Right renal cortex interstitium (tissue), 3 donors: Measurements from ENCODE around the gene ENAH. TPM values are rescaled to one million over a fixed set of nuclear protein-coding genes. Genes with fewer than 3 reads are reported as not detected.

Experiments
- DNase-seq, 3 donors: peaks; one replicate each; pipeline ENCODE4 v3.0.0-alpha.2; 2013; ENCODE audit warnings: low read depth in 3 of 3, low spot score in 2 of 3
- polyA plus RNA-seq, 3 donors: library from polyadenylated mRNA; unstranded; fragments of 120-200 nt; gene quantifications; one replicate each; pipeline ENCODE4 v1.2.1, GENCODE V29; 2013; ENCODE audit not compliant: insufficient read length in 3 of 3

The ENAH gene
- polyA plus RNA-seq, 3 donors, result 113 to 128 (median 116) TPM

DNA sequence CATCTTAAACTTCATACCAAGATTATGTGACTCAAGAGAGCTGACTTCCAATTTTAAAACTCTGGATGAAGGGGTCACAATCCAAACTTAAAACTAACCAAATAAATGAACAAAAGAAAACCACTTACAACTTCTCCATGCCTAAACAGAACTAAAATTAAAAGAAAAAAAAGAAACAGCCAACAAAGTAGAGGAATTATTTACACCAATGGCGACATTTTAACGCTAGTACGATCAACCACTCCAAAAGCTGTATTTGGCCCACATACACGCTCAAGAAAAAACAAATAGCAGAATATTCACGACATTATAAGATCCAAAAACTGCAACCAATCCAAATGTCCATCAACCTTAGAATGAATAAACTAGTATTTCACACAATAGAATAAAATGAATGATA is 42.4 kb downstream of the ENAH start:
- no peak for DNase-seq

DNA sequence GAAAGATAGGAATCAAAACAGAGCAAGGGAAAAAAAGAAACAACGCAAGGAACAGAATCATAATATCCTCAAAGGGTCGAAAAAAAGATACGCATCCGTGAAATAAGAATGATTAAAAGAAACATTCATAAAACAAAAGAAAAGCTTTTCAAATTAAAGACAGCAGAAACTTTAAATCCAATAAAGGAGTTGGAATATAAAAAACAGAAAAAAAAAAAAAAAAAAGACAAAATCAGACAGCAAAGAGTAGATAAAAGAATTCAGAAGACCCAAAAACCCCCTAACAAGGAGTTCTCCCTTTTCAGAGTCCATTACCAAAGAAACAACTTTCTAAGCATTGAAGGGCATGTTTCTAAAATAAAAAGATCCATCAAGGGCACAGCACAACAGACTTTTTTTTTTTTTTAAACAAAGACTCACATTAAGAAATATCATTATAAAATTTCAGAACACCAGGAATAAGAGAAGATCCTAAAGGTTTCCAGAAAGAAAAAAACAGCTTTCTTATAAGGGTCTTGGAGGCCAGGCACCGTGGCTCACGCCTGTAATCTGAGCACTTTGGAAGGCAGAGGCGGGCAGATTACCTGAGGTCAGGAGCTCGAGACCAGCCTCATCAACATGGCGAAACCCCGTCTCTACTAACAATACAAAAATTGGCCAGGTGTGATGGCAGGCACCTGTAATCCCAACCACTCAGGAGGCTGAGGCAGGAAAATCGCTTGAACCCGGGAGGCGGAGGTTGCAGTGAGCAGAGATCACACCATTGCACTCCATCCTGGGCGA is 44.7 kb downstream of the ENAH start:
- DNase-seq, result no peak

DNA sequence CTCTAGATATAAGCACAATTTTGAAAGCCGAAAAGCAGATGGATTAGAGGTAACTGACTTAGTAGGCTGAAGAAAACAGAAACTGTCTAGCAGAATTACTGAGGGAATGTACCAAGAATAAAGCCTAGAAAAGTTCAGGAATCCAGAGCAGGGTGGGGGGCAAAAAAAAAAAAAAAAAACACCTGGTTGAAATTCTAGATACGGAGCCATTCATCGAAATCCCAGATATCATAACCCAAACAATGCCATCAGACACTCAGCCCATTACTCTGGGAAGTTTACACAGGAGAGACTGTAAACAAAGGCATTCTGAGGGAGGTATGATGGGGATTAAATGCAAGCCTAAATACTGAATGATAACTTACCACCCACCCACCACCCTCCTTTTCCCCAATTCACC is 45.6 kb downstream of the ENAH start:
- DNase-seq, result no peak

DNA sequence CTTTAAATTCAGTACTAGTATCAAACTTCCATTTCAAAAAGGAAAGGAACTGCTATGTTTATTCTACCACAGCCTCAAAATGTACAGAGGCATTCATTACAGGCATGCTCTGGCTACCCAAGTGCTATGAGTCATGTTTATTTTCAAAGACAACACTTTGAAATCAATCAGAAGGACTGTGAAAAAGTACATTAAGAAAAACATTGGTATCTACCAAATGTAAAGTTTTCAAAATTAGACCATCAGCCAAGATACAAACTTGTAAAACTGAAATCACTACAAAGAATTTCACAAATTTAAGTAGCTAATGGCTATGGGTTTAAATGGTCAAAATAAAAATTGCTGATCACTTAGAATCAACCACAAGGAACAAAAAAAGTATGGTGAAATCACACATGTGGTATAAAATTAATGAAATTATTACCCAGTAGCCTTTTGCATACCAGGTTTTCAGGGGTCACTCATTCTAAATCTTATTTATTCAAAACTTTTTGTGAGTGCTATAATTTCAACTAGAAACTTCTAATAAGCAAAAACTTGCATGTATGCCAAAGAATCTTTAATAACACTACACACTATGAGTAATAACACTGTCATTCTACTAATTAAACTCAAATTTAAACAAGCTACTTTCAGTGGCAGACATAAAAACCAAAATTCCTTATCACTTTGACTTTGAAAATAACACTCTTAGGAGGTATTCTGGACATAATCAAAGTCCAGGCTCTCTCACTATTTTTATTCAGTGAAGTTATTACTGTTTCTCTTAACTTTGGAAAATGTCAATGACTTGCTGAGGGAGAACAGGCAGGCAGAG is 49.2 kb downstream of the ENAH start:
- DNase-seq, result no peak

DNA sequence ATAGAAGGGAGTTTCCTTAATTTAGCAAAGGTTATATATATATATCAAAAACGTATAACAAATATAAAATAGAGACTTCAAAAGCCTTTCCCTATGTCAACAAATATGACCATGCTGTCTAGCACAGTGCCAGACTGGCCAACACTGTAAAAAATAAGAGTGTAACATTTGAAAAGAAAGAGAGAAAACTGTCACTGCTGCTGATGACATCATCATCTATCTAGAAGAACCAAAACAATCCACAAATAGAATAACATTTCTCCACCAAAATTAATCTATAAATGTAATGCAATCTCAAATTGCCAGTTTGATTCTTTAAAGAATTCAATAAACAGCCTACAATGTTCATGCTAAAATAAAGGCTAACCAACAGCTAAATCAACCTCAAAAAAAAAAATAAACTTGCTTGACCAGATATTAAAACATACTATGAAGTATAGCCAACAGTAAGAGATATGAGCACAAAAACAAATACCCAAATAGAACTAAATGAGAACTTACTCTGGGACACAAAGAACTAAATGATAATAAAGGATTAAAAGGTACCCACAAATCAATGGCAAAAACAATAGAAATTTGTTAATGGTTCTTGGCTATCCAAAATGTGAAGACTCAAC is 50.2 kb downstream of the ENAH start:
- DNase-seq, result no peak

DNA sequence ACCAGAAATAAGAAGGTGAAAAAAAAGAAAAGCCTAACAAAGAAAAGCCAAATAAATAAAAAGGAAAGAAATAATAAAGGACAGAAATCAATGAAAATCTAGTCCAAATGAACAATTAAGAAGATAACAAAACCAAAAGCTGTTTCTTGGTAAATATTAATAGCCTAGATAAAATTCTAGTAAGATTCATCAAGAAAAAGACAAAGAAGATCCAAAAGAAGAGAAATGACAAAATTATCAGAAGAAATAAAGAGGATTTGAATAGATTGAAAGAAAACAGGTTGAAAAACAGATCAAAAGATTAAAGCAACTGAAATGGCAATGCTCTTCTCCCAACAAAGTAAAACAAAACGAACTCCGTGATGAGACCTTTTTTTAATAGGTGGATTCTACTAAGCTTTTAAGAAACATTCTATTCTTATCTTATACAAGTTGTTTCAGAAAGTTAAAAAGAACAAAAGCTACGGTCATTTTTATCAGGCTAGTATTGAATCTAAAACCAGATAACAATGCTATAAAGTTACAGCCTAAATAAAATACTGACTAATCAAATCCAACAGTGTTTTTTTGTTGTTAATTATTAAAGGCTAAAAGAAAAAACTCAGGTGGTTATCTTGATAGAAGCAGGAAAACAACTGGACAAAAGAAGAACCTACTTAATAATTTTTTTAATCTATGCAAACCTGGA is 50.9 kb downstream of the ENAH start:
- no peak for DNase-seq

DNA sequence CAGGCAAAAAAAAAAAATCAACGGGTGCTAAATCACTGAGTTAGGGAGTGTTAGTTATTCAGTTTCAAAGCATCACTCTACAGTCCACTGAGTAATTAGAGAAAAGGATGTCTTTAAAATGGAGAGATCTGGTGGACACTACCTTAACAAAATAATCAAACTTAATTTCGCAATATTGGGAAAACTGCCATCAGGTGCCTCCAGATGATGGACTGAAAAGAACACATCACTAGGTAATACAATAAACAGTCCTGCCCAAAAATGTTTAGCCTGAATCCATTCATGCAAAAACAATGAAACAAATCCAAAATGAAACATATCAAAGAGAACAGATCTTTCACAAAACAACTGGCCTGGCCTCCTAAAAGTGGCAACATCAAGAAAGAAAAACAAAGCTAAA is 54.1 kb downstream of the ENAH start:
- DNase-seq, result no peak

DNA sequence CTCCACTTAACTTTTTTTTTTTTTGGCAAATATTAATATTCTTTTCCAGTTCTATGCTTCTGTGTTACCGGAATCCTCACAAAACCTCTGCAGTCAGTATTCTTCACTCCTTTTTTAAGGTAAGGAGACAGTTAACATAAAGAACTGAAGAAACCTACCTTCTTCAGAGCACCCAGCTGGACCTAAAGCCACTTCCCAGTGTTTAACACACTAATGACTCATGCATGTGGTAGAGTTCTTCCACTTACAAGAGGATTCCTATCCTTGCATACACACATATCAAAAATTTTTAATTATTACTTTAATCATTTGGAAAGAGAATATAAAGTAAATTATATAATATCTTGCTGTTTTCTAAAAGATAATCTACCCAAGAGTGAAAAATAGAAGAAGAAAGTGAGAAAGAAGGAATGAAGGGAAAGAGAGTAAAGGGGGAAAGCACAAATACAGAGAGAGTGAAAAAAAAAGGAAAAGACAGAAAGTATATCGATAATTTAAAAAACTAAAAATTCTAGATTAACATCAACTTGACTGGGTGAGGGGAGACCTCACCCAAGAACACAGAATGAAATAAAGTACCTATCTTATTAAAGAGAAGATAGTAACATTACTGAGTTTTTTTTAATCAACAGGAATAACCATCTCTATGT is 54.9 kb downstream of the ENAH start:
- DNase-seq, result no peak

DNA sequence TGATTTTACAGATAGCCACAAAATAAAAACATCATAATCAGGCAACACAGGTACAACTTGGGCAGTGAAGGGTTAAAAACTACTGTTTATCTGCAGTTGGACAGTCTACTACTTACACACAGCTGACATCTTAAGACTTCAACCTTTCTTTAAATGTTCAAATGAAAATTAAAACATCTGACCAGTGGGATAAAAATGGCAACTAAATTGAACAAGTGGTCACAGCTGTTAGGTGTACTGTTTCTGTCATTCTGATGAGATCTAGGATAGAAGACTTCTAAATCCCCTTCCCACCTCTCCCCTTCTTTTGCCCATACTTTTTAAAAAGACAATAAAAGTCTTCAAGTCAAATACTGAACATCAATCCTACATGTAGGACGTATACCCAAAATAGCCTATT is 56.2 kb downstream of the ENAH start:
- no peak for DNase-seq

DNA sequence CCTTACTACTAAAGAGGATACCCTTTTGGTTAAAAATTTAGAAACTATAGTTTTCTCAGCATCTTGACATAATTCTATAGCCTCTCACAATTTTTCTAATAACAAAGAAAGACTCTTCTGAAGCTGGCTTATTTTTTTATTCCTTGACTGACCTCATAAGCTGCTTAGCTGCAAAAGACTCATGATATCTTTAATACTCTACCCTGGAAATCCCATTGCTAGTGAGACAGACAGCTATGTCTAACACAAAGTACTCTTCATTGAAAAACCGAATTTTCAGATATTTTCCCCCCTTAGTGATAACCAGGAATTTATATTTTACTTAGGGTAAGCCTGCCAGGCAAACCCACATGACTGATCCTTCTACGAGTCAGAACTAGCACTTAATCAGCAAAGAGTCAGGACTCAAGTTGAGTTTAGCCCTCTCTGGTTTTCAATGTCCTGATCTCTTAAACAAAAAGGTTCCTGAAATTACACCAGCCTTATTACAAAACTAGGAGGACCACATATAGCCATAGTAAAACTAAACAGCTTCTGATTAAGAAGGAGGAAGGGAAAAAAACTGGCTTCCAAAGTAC is 56.9 kb downstream of the ENAH start:
- no peak for DNase-seq

DNA sequence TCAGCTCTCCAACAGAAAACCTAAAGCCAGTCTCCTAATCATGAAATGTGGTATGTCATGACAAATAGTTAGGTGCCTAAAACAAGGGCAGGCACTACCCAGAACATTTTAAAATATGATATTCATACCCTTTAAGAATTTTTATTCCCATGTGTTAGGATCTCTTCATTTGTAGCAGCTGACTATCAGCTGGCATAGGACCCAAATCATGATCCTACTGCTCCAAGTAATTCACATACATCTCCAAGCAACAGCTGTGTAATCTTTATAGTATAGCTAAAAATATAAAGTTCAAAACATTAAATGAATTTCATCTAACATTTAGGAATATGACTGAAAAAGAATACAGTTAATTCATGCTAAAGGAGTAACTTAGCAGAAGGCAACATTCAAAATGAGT is 57.5 kb downstream of the ENAH start:
- no peak for DNase-seq

DNA sequence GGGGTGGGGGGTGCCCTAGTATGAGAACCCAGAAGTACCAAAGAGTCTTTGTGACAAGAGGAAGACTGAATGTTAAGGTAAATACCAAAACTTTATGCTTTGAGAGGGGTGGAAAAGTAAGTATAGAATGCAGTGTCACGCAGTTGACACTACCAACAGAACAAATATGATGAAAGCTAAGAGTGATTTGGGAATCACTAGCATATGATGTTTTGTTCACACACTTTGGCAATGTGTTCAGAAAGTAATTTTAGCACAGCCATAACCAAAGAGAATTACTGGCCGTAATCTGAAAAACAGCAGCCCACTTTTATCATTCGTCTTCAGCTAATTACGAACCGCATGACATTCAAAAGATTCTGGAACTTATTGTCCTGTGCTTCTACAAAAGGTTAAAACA is 59.5 kb downstream of the ENAH start:
- no peak for DNase-seq

DNA sequence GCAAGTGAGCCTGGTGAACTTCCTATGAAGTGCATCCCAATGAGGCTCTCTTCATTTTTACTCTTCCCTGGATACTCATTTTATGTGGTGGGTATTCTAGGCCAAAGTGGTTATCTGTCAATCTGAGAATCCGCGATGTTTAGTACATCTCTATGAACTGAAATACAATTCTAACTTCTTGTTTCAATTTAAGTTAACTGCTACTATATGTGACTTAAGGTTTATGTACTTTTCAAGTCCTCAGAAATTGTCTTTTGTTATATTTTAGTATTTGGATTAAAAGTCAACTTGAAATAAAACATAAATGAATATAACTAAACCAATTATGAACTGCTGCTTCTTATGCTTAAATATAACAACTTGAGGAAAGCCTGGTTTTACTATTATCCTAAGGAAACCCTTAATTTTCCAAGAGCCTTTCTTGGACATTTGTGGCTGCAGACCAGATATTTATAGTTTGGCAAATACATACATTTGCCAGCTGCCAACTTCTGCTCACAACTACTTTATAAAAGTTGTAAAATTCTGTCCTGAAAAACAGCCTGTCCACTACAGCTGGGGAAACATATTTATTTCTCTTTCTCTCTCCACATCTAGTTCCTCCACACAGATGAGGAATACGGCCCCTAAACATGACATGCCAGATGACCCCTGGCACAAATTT is 60.4 kb downstream of the ENAH start:
- no peak for DNase-seq

DNA sequence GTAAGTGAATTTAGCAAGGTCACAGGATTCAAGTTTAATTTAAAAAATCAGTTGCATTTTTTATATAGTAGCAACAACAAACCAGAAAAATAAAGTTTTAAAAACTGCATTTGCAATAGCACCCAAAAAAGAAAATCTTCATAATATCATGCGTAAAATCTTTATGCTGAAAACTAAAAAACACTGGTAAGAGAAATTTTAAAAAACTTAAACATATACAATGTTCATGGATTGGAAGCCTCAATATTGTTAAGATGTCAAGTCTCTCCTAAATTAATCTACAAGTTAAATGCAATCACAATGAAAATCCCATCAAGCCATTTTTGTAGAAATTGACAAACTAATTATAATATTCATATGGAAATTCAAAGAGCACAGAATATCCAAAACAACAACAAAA is 65.6 kb downstream of the ENAH start:
- DNase-seq, result no peak

DNA sequence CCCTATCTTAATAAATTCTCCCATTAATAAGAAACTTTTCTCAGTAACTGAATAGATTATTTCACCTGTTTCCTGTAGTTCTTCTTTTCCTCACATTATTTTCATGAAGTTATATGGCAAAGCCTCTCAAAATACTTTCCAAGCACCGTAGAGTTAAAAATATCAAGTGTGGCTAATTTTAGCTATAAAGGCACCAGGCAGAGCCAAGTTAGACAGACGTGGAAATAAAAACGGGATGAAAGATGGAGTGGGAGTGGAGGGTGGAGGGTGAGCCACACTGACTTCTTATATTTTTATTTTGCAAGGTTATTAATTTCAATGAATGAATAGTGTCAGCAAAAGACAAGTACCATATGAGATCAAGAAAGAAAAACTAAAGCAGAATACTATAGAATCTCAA is 71.7 kb downstream of the ENAH start:
- no peak for DNase-seq

DNA sequence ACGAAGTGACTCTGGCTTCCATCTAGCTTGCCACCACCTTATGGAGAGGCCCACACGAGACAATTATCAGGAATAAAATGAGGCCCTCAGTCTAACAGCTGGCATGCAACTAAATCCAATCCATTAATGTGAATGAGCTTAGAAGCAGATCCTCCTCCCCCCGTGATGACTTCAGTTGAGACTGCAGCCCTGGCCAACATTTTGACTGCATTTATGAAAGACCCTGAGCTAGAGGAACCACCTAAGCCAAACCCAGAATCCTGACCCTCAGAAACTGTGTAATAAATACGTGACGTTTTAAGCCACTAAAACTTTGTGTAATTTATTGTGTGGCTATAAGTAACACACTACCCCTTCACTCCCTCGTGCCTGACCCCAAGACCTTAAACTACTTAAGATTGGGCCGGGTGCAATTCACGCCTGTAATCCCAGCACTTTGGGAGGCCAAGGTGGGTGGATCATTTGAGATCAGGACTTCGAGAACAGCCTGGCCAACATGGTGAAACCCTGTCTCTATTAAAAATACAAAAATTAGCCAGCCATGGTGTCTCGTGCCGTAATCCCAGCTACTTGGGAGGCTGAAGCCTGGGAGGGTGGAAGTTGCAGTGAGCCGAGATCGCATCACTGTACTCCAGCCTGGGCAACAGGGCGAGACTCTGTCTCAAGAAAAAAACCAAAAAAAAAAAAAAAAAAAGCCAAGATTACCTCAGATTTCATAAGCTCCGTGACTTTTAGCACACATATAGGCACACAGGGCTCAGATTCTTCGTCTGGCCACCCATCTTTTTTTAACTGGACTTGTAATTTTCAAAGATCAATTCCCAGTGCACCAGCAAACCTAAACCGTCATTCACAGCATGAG is 72.5 kb downstream of the ENAH start:
- DNase-seq, result no peak

DNA sequence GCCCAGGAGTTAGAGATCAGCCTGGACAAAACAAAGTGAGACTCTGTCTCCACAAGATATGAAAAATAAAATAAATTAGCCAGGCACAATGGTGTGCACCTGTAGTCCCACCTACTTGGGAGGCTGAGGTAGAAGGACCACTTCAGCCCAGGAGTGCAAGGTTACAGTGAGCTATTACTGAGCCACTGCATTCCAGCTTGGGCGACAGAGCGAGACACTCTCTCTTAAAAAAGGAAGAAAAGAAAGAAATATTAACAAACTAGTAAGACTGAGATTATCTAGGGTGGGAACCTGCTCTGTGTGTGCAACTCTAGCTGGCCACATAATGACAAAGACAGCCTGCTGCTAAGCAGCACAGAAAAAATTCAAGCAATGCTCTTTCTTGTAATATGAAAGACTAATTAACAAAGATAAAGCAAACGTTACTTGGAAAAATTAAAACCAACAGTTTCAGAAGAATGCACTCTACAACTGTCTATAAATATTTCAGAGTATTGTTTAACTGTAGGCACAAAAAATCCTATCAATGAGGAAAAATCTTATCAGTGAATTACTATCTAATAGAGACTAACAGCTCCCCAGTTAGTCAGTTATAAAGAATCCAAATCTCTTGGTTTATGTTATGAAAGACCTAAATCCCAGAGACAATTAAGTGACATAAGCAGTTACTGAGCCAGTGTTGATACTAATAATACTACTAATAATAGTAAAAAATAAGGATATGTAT is 74.5 kb downstream of the ENAH start:
- DNase-seq, result no peak

DNA sequence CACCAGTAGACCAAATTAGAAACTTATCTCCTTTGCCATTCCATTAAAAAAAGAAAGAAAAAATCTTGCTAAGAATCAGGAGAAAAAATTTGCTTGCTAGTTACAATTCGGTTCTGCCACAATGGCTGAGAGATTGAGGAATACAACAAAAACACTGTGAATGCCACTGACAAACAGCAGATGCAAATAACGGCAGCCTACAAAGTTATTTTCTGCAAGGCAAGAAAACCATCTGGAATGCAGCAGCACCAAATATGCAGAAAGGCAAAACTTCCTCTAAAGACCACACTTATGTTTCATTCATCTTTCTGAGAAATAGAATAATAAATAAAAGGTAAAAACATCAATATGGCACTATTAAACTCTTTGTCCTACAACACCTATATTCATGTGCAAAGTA is 75.7 kb downstream of the ENAH start:
- no peak for DNase-seq
